T-helper 1 cell treated with Interleukin-12 subunit alpha and Interleukin-12 subunit beta and Interleukin-4 antibody, amounts not matched to agents 30 μg/mL and 1 μg/mL, for 36 hours (primary cell): ENCODE results near the gene MRPS6.

ENCODE experiments used
- H3K27ac Mint-ChIP-seq: one replicate; pipeline ENCODE4 v1.8.0; 2021; ENCODE audit warnings: mild to moderate bottlenecking, mixed read lengths
- H3K27me3 Mint-ChIP-seq: one replicate; pipeline ENCODE4 v1.8.0; 2021; ENCODE audit warnings: low read depth, mixed read lengths
- H3K36me3 Mint-ChIP-seq: one replicate; pipeline ENCODE4 v1.8.0; 2021; ENCODE audit warnings: low read depth, mixed read lengths
- H3K4me1 Mint-ChIP-seq: one replicate; pipeline ENCODE4 v1.8.0; 2021; ENCODE audit warnings: low read depth, mixed read lengths
- H3K4me3 Mint-ChIP-seq: one replicate; pipeline ENCODE4 v1.8.0; 2021; ENCODE audit warnings: mild to moderate bottlenecking, moderate library complexity, mixed read lengths
- H3K9me3 Mint-ChIP-seq: one replicate; pipeline ENCODE4 v1.8.0; 2021; ENCODE audit warnings: mixed read lengths

Gene MRPS6

GRCh38 chr21:34148419-34148804 lies 75.0 kb downstream of the MRPS6 start:
- H3K36me3 Mint-ChIP-seq: peaks cover 44% of the 10 kb centered on the region
- H3K4me3 Mint-ChIP-seq: no peak overlapping the region
- H3K27ac Mint-ChIP-seq: no peak overlapping the region
- H3K4me1 Mint-ChIP-seq: peaks cover 23% of the 10 kb centered on the region
- H3K9me3 Mint-ChIP-seq: peaks cover 17% of the 10 kb centered on the region
- H3K27me3 Mint-ChIP-seq: no peaks in the 10 kb centered on the region

- Mint-ChIP-seq H3K4me3 (no peak overlapping the region), H3K9me3 (peaks cover 20% of the 10 kb centered on the region), H3K27me3 (no peaks in the 10 kb centered on the region), H3K27ac (no peak overlapping the region), H3K4me1 (peaks cover 23% of the 10 kb centered on the region), H3K36me3 (peaks cover 44% of the 10 kb centered on the region)
Observed at GRCh38 chr21:34148826-34149558, 75.6 kb downstream of the MRPS6 start.

DNA sequence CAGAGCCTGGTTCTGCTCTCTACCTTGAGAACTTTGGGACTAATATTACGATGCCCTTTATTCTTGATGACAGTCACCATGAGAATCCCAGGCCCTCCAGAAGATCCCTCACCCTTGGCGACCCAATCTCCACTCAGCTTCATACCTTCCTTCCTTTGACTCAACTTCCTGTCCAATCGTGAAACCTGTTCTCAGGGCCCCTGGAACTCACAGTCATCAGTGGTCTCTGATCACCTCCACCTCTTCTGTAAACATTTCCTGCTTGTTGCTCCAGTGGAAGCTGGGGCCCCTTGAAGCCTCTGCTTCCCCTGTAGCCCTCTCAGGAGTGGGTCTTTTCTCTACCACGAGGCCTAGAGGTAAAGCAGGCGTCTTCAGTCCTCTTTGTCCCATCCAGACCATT lies 79.1 kb downstream of the MRPS6 start:
- Mint-ChIP-seq H3K36me3 (peaks cover 27% of the 10 kb centered on the region), H3K4me3 (peak overlapping the region; percentile 1), H3K27me3 (no peaks in the 10 kb centered on the region), H3K9me3 (peaks cover 19% of the 10 kb centered on the region), H3K4me1 (peaks cover 38% of the 10 kb centered on the region), H3K27ac (peak overlapping the region; percentile 81)

GRCh38 chr21:34154878-34155277 lies 81.5 kb downstream of the MRPS6 start:
- Mint-ChIP-seq H3K27ac (peak overlapping the region; percentile 86), H3K36me3 (peaks cover 26% of the 10 kb centered on the region), H3K4me3 (peak overlapping the region; percentile 23)

GRCh38 chr21:34156957-34157356 lies 83.6 kb downstream of the MRPS6 start:
- H3K27me3 Mint-ChIP-seq: no peaks in the 10 kb centered on the region
- peak overlapping the region; percentile 68 for H3K27ac Mint-ChIP-seq
- H3K4me3 Mint-ChIP-seq: no peak overlapping the region
- peaks cover 24% of the 10 kb centered on the region for H3K9me3 Mint-ChIP-seq
- peaks cover 28% of the 10 kb centered on the region for H3K36me3 Mint-ChIP-seq
- H3K4me1 Mint-ChIP-seq: peaks cover 37% of the 10 kb centered on the region

More at GRCh38 chr21:34154878-34155277, 81.5 kb downstream of the MRPS6 start:
- peaks cover 19% of the 10 kb centered on the region for H3K9me3 Mint-ChIP-seq
- no peaks in the 10 kb centered on the region for H3K27me3 Mint-ChIP-seq
- H3K4me1 Mint-ChIP-seq: peaks cover 39% of the 10 kb centered on the region

DNA sequence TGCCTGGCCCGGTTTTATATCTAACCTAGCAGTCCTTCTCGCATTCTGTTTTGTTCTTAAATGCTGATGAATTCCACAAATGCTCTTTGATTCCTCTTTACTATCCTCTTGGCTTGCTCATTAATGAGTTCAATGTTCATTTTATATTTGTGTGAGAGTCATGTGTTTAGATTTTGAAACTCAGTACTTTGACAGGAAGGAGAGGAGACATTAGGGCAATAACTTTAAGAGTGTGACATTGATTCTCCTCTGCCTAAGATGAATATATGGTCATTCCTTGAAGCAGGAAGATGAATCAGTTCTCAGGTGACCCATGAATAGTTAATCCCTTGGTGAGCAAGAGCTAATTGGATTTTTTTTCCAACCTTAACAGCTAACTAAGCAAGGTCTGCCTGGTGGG lies 84.1 kb downstream of the MRPS6 start:
- no peaks in the 10 kb centered on the region for H3K27me3 Mint-ChIP-seq
- no peak overlapping the region for H3K4me3 Mint-ChIP-seq
- H3K9me3 Mint-ChIP-seq: peaks cover 25% of the 10 kb centered on the region
- peaks cover 26% of the 10 kb centered on the region for H3K36me3 Mint-ChIP-seq
- peaks cover 34% of the 10 kb centered on the region for H3K4me1 Mint-ChIP-seq
- H3K27ac Mint-ChIP-seq: peak overlapping the region; percentile 68

GRCh38 chr21:34158866-34159835 lies 85.8 kb downstream of the MRPS6 start:
- peaks cover 24% of the 10 kb centered on the region for H3K9me3 Mint-ChIP-seq
- H3K27me3 Mint-ChIP-seq: no peaks in the 10 kb centered on the region
- H3K4me1 Mint-ChIP-seq: peaks cover 25% of the 10 kb centered on the region
- peaks cover 13% of the 10 kb centered on the region for H3K36me3 Mint-ChIP-seq
- no peak overlapping the region for H3K4me3 Mint-ChIP-seq
- no peak overlapping the region for H3K27ac Mint-ChIP-seq

DNA sequence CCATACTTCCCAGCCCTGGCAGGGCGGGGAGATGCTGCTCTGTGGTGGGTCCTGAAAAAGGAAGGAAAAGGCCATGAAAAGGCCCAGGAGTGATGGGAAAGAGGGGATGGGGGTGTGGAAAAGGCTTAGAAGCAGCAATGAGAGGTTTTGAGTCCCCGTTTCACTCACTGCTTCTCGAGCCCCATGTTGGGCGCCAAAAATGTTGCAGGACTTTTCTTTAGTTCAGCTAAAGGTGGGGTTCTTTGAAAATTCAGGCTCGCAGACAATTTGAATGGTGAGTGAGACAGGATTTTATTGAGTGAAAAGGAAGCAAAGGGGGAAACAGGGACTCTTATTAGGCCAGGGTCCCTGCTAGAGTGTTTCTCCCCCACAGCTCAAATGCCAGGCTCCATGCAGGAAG lies 93.1 kb downstream of the MRPS6 start:
- H3K9me3 Mint-ChIP-seq: peaks cover 76% of the 10 kb centered on the region
- H3K27ac Mint-ChIP-seq: no peak overlapping the region
- no peak overlapping the region for H3K4me3 Mint-ChIP-seq
- H3K4me1 Mint-ChIP-seq: no peaks in the 10 kb centered on the region
- no peaks in the 10 kb centered on the region for H3K27me3 Mint-ChIP-seq
- peaks cover 41% of the 10 kb centered on the region for H3K36me3 Mint-ChIP-seq

GRCh38 chr21:34170886-34171285 lies 97.5 kb downstream of the MRPS6 start:
- H3K36me3 Mint-ChIP-seq: peaks cover 40% of the 10 kb centered on the region
- no peaks in the 10 kb centered on the region for H3K4me1 Mint-ChIP-seq
- no peak overlapping the region for H3K27ac Mint-ChIP-seq
- H3K4me3 Mint-ChIP-seq: no peak overlapping the region
- no peaks in the 10 kb centered on the region for H3K27me3 Mint-ChIP-seq
- peaks cover 80% of the 10 kb centered on the region for H3K9me3 Mint-ChIP-seq

GRCh38 chr21:34174470-34174869 lies 101.1 kb downstream of the MRPS6 start:
- Mint-ChIP-seq H3K27ac (no peak overlapping the region), H3K9me3 (peaks cover 56% of the 10 kb centered on the region), H3K4me3 (no peak overlapping the region), H3K27me3 (no peaks in the 10 kb centered on the region), H3K36me3 (peaks cover 23% of the 10 kb centered on the region), H3K4me1 (peaks cover 6% of the 10 kb centered on the region)

GRCh38 chr21:34176448-34176847 lies 103.1 kb downstream of the MRPS6 start:
- Mint-ChIP-seq H3K9me3 (peaks cover 44% of the 10 kb centered on the region), H3K4me3 (no peak overlapping the region), H3K27me3 (no peaks in the 10 kb centered on the region), H3K4me1 (peaks cover 6% of the 10 kb centered on the region), H3K27ac (no peak overlapping the region), H3K36me3 (peaks cover 16% of the 10 kb centered on the region)

GRCh38 chr21:34177919-34178567 lies 104.7 kb downstream of the MRPS6 start:
- H3K27me3 Mint-ChIP-seq: no peaks in the 10 kb centered on the region
- no peak overlapping the region for H3K27ac Mint-ChIP-seq
- H3K36me3 Mint-ChIP-seq: peaks cover 11% of the 10 kb centered on the region
- H3K9me3 Mint-ChIP-seq: peaks cover 31% of the 10 kb centered on the region
- H3K4me1 Mint-ChIP-seq: peaks cover 6% of the 10 kb centered on the region
- H3K4me3 Mint-ChIP-seq: no peak overlapping the region

DNA sequence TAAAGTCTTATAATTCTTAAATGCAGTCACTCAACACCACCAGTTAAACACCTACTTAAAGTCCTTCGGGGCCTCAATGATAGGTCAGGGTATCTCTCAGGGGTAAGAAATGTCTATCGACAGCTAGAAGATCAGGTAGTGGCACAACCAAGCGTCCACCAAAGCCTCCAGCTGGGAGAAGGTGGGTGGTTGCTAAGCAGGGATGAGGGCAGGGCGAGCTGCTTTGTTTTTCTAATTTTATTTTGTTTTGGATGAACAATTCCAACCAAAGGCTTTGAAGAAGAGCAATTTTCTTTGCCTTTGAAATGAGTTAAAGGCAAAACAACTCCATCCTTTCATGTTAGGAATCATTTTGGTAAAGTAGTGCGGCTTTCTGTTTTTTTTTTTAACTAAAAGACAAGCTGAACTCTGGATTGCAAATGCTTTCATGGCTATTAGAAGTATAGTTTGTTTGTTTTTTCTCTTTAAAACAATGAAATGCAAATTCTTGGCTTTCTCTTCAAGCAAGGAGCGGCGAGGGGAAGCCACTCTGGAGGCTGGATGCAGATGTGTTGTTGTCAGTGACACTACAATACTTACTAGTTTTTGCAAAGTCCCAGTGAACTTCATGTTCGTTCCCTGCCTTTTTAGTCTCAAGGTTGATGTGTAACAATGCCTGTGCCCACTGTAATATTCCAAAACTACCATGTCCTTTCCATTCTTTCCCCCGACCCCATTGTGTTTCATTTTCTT lies 106.0 kb downstream of the MRPS6 start:
- H3K27ac Mint-ChIP-seq: no peak overlapping the region
- H3K4me3 Mint-ChIP-seq: no peak overlapping the region
- H3K27me3 Mint-ChIP-seq: no peaks in the 10 kb centered on the region
- peaks cover 19% of the 10 kb centered on the region for H3K9me3 Mint-ChIP-seq
- peaks cover 6% of the 10 kb centered on the region for H3K4me1 Mint-ChIP-seq
- peaks cover 10% of the 10 kb centered on the region for H3K36me3 Mint-ChIP-seq

DNA sequence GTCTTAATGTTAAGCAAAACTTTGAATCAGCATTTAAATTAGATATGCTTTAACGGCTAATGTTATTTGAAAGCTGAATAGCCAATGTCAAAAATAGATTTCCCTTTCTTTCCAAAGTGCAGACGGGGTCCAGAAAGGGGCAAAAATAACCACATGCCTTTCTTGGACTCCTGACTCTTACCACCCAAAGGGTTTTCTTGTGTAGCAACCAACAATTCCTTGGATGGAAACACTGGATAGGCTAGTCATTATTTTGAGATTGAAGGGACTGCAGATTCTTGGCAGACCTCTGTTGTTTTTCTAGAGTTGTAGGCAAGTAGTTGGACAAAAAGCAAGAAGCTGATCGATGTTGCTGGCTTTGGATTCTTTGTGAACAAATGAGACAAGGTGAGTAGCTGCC lies 107.0 kb downstream of the MRPS6 start:
- peaks cover 6% of the 10 kb centered on the region for H3K4me1 Mint-ChIP-seq
- H3K4me3 Mint-ChIP-seq: no peak overlapping the region

More for the DNA sequence above, 107.0 kb downstream of the MRPS6 start:
- Mint-ChIP-seq H3K9me3 (peaks cover 10% of the 10 kb centered on the region), H3K36me3 (peaks cover 3% of the 10 kb centered on the region), H3K27ac (no peak overlapping the region), H3K27me3 (no peaks in the 10 kb centered on the region)
